ENCODE results near the gene MGLL.

DNA sequence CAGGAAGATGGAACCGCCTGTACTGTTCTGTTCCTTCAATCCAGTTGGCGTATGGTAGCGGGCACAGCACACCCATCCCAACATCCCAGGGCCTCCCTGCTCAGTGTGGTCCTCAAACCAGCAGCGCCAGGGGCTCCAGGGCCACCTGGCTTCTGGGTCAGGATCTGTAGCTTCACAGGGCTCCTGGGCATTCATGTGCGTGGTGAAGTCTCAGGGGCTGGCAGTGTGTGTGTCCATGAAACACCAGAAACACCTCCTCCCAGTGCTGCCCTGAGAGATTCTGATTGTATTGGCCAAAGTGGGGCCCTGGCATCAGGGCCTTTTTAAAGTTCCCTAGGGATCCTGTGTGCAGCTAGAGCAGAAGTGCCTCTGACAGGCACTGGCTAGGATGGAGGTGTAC, 107.4 kb downstream of the MGLL start:
- TF ChIP-seq, protein P1, sequence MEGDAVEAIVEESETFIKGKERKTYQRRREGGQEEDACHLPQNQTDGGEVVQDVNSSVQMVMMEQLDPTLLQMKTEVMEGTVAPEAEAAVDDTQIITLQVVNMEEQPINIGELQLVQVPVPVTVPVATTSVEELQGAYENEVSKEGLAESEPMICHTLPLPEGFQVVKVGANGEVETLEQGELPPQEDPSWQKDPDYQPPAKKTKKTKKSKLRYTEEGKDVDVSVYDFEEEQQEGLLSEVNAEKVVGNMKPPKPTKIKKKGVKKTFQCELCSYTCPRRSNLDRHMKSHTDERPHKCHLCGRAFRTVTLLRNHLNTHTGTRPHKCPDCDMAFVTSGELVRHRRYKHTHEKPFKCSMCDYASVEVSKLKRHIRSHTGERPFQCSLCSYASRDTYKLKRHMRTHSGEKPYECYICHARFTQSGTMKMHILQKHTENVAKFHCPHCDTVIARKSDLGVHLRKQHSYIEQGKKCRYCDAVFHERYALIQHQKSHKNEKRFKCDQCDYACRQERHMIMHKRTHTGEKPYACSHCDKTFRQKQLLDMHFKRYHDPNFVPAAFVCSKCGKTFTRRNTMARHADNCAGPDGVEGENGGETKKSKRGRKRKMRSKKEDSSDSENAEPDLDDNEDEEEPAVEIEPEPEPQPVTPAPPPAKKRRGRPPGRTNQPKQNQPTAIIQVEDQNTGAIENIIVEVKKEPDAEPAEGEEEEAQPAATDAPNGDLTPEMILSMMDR (IDR thresholded peaks at IDR 0.05; ENCODE audit: low read depth, low read length, missing input control), result no peak
- no peak for TF ChIP-seq JUND (IDR thresholded peaks at IDR 0.05)
- TF ChIP-seq, protein P2, sequence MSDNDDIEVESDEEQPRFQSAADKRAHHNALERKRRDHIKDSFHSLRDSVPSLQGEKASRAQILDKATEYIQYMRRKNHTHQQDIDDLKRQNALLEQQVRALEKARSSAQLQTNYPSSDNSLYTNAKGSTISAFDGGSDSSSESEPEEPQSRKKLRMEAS (IDR thresholded peaks at IDR 0.05), result no peak
- TF ChIP-seq RAD21 (IDR thresholded peaks at IDR 0.05), result no peak
- TF ChIP-seq TAF1 (conservative IDR thresholded peaks at IDR 0.05), result no peak
- TF ChIP-seq GABPA (IDR thresholded peaks at IDR 0.05 in 1 of 2, conservative IDR thresholded peaks at IDR 0.05 in 1 of 2), result no peak
- TF ChIP-seq EGR1 (IDR thresholded peaks at IDR 0.05; ENCODE audit: low read depth in 2 of 2), result no peak
- TF ChIP-seq, protein P3, sequence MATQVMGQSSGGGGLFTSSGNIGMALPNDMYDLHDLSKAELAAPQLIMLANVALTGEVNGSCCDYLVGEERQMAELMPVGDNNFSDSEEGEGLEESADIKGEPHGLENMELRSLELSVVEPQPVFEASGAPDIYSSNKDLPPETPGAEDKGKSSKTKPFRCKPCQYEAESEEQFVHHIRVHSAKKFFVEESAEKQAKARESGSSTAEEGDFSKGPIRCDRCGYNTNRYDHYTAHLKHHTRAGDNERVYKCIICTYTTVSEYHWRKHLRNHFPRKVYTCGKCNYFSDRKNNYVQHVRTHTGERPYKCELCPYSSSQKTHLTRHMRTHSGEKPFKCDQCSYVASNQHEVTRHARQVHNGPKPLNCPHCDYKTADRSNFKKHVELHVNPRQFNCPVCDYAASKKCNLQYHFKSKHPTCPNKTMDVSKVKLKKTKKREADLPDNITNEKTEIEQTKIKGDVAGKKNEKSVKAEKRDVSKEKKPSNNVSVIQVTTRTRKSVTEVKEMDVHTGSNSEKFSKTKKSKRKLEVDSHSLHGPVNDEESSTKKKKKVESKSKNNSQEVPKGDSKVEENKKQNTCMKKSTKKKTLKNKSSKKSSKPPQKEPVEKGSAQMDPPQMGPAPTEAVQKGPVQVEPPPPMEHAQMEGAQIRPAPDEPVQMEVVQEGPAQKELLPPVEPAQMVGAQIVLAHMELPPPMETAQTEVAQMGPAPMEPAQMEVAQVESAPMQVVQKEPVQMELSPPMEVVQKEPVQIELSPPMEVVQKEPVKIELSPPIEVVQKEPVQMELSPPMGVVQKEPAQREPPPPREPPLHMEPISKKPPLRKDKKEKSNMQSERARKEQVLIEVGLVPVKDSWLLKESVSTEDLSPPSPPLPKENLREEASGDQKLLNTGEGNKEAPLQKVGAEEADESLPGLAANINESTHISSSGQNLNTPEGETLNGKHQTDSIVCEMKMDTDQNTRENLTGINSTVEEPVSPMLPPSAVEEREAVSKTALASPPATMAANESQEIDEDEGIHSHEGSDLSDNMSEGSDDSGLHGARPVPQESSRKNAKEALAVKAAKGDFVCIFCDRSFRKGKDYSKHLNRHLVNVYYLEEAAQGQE (IDR thresholded peaks at IDR 0.05), result no peak
- TF ChIP-seq NR2F2 (IDR thresholded peaks at IDR 0.05), result no peak
- TF ChIP-seq, protein P4, sequence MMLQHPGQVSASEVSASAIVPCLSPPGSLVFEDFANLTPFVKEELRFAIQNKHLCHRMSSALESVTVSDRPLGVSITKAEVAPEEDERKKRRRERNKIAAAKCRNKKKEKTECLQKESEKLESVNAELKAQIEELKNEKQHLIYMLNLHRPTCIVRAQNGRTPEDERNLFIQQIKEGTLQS (IDR thresholded peaks at IDR 0.05), result no peak
